Activated T-helper 1 cell treated with Interleukin-2 at 50 U/mL for 16 hours (primary cell): ENCODE results near the gene KLRK1.
"Not testable (repeated sequence)": the region's sequence is repeated elsewhere in the genome, so short reads cannot be mapped to it uniquely, and the experiment has no call there.

Experiments used
- DNase-seq: peaks from one replicate; pipeline ENCODE4 v3.0.0-alpha.2; 2020; ENCODE audit warnings: low read depth

Gene KLRK1

GRCh38 chr12:10388624-10389413, 1.0 kb downstream of the KLRK1 start:
- no peak for DNase-seq

DNA sequence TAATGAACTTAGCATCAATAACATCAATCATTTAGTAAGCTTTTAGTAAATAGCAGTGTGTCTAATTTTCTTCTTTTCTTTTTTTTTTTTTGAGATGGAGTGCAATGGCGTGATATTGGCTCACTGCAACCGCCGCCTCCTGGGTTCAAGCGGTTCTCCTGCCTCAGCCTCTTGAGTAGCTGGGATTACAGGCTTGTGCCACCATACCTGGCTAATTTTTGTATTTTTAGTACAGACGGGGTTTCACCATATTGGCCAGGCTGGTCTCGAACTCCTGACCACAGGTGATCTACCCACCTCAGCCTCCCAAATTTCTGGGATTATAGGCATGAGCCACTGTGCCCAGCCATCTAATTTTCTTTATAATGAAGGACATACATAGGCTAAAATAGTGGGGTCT, 2.3 kb downstream of the KLRK1 start:
- not testable (repeated sequence) for DNase-seq

GRCh38 chr12:10386857-10387256, 3.0 kb downstream of the KLRK1 start:
- no peak for DNase-seq

- DNase-seq, result no peak
Measured at GRCh38 chr12:10385166-10385613, 4.7 kb downstream of the KLRK1 start.

- no peak for DNase-seq
Measured at GRCh38 chr12:10384191-10384590, 5.7 kb downstream of the KLRK1 start.

GRCh38 chr12:10381928-10382628, 7.8 kb downstream of the KLRK1 start:
- DNase-seq, result no peak

DNA sequence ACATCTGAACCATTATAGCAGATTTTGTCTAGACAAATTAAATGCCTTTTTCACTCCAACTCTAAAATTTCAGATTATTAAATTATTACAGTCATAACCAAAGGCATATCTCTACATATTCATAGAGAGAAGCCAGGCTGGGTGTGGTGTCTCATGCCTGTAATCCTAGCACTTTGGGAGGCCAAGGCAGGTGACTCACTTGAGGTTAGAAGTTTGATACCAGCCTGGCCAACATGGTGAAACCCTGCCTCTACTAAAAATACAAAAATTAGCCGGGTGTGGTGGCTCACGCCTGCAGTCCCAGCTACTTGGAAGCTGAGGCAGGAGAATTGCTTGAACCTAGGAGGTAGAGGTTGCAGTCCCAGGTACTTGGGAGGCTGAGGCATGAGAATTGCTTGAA, 11.1 kb downstream of the KLRK1 start:
- not testable (repeated sequence) for DNase-seq

GRCh38 chr12:10374624-10375018, 15.2 kb downstream of the KLRK1 start:
- no peak for DNase-seq

GRCh38 chr12:10372559-10372958, 17.3 kb downstream of the KLRK1 start:
- no peak for DNase-seq

- not testable (repeated sequence) for DNase-seq
Measured at GRCh38 chr12:10371893-10372535, 17.8 kb downstream of the KLRK1 start.

DNA sequence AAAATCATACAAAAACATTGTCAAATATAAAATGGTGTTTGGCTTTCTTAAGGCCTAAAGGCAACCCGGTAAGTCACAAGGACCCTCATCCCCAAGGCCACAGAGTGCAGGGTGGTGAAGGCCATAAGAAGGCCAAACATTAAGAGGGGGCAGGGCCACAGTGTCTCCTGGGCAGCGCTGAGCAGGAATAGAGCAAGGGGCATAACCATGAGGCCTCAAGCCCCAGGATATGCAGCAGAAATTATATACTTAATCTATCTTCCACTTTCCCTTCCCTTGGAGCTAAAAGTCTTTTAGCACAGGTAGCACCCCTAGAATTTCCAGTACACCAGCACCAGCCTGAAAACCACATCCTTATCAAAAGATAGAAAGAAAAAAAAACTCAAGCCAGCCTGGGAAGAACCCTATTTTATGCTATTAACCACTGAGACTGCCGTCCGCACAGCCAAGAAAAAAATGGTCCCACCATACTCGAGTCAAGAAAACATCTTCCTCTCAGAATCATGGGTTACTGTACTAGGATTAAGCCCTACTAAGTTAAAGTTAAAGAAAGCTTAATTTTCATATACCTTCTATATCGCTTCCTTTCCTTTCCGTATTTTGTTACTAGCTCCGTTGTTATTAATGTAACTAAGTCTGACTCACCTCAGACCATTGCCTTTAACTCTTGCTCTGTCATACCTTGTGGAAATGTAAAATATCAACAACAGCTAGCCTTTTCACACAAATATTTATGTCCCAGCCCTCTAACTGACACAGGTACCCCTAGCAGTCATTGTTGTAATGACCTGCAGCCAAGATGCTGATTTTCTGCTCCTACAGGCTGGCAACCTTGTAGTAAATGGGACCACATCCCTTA, 20.1 kb downstream of the KLRK1 start:
- no peak for DNase-seq

DNA sequence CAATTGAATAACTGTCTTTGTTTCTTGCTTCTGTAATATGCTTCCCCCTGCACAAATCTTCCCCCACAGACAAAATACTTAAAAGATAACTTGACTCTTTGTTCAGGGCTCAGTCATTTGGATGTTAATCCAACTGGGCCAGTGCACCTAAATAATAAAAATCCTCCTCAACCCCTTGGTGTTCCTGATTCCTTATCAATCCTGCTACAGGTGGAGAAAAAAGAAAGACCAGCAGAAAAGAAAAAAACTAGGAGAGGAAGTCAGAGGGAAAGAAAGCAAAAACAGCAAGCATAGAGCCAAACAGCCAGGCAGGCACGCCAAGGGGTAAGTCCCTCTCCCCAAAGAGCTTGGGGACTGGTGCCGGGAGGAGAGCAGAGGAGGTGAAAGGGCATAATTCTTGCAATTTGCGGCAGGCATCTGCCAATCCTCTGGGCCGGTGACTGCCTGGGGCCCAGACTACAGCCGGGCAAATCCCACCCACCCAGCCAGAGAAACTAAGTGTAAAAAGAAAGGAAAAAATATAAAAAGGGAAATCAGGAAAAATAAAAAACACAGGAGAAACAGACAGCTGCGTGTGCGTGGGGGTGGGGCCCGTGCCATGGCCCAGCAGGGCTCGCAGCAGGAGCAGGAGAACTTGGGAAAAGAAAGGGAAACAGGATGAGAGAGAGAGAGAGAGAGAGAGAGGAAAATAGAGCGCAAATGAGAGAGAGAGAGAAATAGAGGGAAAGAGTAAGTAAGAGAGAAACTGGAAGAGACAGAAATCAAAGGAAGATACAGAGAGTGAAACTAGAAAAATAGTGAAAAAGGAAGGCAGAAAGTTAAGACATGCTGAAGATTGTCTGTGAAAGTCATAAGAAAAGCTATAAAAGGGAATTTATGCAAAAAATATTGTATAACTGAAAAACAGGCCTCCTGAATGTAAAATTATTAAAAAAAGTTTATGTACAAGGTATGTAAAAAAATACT, 21.4 kb downstream of the KLRK1 start:
- no peak for DNase-seq

DNA sequence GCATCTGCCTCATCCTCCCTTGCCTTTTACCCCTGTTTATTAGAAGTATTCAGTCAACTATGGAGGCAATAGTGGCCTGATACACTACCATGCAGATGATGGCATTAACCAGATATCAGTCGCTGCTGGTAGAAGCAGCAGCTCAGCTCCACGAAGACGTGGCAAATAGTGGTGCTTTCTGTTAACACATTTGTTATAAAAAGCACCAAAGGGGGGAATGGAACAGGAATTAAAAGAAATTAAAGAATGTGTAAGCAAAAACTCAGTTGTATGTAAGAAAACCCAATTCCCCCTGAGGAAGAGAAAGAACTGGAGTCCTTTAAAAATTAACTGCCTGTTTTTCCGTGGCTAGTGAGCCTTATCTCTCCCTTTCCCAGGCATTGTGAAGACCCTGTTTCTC, 22.1 kb downstream of the KLRK1 start:
- not testable (repeated sequence) for DNase-seq

GRCh38 chr12:10366875-10367274, 23.0 kb downstream of the KLRK1 start:
- no peak for DNase-seq

DNA sequence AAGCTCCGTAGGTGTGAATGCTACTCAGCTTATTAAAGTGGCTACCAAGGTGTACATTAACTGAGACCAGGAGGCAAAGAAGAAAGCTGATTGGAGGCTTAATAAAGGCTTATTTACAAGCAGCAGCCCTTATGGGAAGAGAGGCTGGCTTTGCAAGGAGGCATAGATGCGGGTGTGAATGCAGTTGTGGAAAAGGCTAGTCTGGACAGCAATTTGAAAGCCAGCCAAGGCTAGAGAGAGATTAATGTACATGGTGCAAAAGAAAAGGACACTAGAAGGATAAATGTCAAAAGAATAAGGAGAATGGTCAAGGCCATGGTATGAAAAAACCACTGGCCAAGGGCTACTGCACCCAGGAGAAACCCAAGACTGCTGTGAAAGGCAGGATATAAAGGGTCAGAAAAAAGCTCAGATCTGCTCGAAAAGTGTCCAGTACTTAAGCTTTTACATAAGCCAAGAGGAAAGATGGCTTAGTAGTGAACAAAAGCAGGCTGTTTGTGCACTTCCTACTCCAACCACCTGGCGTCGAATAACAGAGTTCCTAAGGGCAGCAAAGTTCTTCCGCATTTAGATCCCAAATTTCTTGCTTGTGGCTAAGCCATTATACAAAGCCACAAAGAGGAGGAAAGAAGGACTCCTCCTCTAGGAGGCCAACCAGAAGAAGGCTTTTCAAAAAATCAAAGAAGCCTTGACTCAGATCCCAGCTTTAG, 24.0 kb downstream of the KLRK1 start:
- no peak for DNase-seq

GRCh38 chr12:10364815-10365622, 24.8 kb downstream of the KLRK1 start:
- DNase-seq, result no peak

- no peak for DNase-seq
Measured at GRCh38 chr12:10363914-10364814, 25.7 kb downstream of the KLRK1 start.

- no peak for DNase-seq
Measured at GRCh38 chr12:10363658-10363913, 26.3 kb downstream of the KLRK1 start.
